Large intestine (tissue), 3 donors: Measurements from ENCODE around the gene C19orf25. TPM values are rescaled to one million over a fixed set of nuclear protein-coding genes. Genes with fewer than 3 reads are reported as not detected.

Experiments used
- DNase-seq, 2 donors: peaks; one replicate each; pipeline versions ENCODE4 v3.0.0 to v3.0.0-alpha.2; 2013
- H3K27ac ChIP-seq: one replicate; pipeline ENCODE4 v1.5.1; 2013; ENCODE audit warnings: low read length
- H3K27me3 ChIP-seq: 2 replicates; pipeline ENCODE4 v1.6.1; 2013; ENCODE audit warnings: low read length; ENCODE audit not compliant: control insufficient read depth, insufficient read depth
- H3K36me3 ChIP-seq: 2 replicates; pipeline ENCODE4 v1.6.1; 2013; ENCODE audit warnings: low read length; ENCODE audit not compliant: control insufficient read depth, insufficient read depth
- H3K4me1 ChIP-seq: one replicate; pipeline ENCODE4 v1.6.1; 2013; ENCODE audit warnings: low read length; ENCODE audit not compliant: control insufficient read depth, insufficient read depth
- H3K4me3 ChIP-seq: one replicate; pipeline ENCODE4 v1.5.1; 2013; ENCODE audit warnings: low read length
- H3K9me3 ChIP-seq: one replicate; pipeline ENCODE4 v1.6.1; 2013; ENCODE audit warnings: mild to moderate bottlenecking, low read depth, low read length, moderate library complexity; ENCODE audit not compliant: control insufficient read depth
- WGBS: methylation state at CpG from one replicate; pipeline ENCODE4 v1.1.5; 2013; ENCODE audit warnings: low lambda C conversion rate; ENCODE audit not compliant: insufficient coverage; 5-methylcytosine and 5-hydroxymethylcytosine counted together
- polyA plus RNA-seq: library from polyadenylated mRNA; unstranded; fragments of 120-200 nt; gene quantifications from one replicate; pipeline ENCODE4 v1.2.1, GENCODE V29; 2013

The C19orf25 gene
- polyA plus RNA-seq, 1 donor = 29.8 TPM

GRCh38 chr19:1465191-1466016, 13.6 kb downstream of the C19orf25 start:
- H3K4me3 ChIP-seq = no peak overlapping the region
- WGBS = no CpG with 5 or more reads among the region's 83 CpGs
- peaks cover 53% of the 10 kb centered on the region for H3K27me3 ChIP-seq

GRCh38 chr19:1461862-1462261, 17.2 kb downstream of the C19orf25 start:
- DNase-seq = no peak
- Histone ChIP-seq H3K36me3 (peaks cover 7% of the 10 kb centered on the region), H3K9me3 (peaks cover 11% of the 10 kb centered on the region), H3K4me1 (no peaks in the 10 kb centered on the region), H3K27ac (no peak overlapping the region), H3K27me3 (peaks cover 50% of the 10 kb centered on the region), H3K4me3 (no peak overlapping the region)
- WGBS = no CpG with 5 or more reads among the region's 24 CpGs

More at GRCh38 chr19:1465191-1466016, 13.6 kb downstream of the C19orf25 start:
- Histone ChIP-seq H3K9me3 (peaks cover 23% of the 10 kb centered on the region), H3K4me1 (peaks cover 11% of the 10 kb centered on the region), H3K36me3 (peaks cover 4% of the 10 kb centered on the region), H3K27ac (no peak overlapping the region)
- peak in 1 of 2 donors; percentile 73 for DNase-seq

- H3K4me3 ChIP-seq = no peak overlapping the region
- no peaks in the 10 kb centered on the region for H3K9me3 ChIP-seq
- H3K4me1 ChIP-seq = peaks cover 12% of the 10 kb centered on the region
- H3K27me3 ChIP-seq = peaks cover 49% of the 10 kb centered on the region
- no peak overlapping the region for H3K27ac ChIP-seq
- no CpG with 5 or more reads among the region's 36 CpGs for WGBS
- peaks cover 7% of the 10 kb centered on the region for H3K36me3 ChIP-seq
- DNase-seq = no peak
Measured at GRCh38 chr19:1460033-1460995, 18.7 kb downstream of the C19orf25 start.

- H3K27me3 ChIP-seq = peaks cover 47% of the 10 kb centered on the region
- peaks cover 7% of the 10 kb centered on the region for H3K36me3 ChIP-seq
- H3K9me3 ChIP-seq = no peaks in the 10 kb centered on the region
- no peak overlapping the region for H3K4me3 ChIP-seq
- DNase-seq = no peak
- H3K27ac ChIP-seq = no peak overlapping the region
- WGBS = no CpG with 5 or more reads among the region's 9 CpGs
- H3K4me1 ChIP-seq = peaks cover 12% of the 10 kb centered on the region
Measured at GRCh38 chr19:1459479-1459878, 19.5 kb downstream of the C19orf25 start.

- 92% methylated on average over 2 of the region's 16 CpGs for whole genome bisulfite sequencing
- Histone ChIP-seq H3K4me3 (no peak overlapping the region), H3K36me3 (peaks cover 7% of the 10 kb centered on the region), H3K9me3 (peaks cover 10% of the 10 kb centered on the region), H3K27ac (no peak overlapping the region), H3K4me1 (peaks cover 12% of the 10 kb centered on the region), H3K27me3 (peaks cover 59% of the 10 kb centered on the region)
- no peak for DNase-seq
Measured at GRCh38 chr19:1457892-1458291, 21.1 kb downstream of the C19orf25 start.

GRCh38 chr19:1457031-1457739, 21.8 kb downstream of the C19orf25 start:
- Histone ChIP-seq H3K4me3 (no peak overlapping the region), H3K4me1 (peaks cover 12% of the 10 kb centered on the region), H3K36me3 (peaks cover 7% of the 10 kb centered on the region), H3K27ac (no peak overlapping the region), H3K27me3 (peaks cover 66% of the 10 kb centered on the region), H3K9me3 (peaks cover 10% of the 10 kb centered on the region)
- no peak for DNase-seq
- no CpG with 5 or more reads among the region's 48 CpGs for WGBS

GRCh38 chr19:1456121-1456900, 22.7 kb downstream of the C19orf25 start:
- DNase-seq = no peak
- Histone ChIP-seq H3K4me3 (no peak overlapping the region), H3K9me3 (peaks cover 10% of the 10 kb centered on the region), H3K36me3 (peaks cover 7% of the 10 kb centered on the region), H3K4me1 (peaks cover 12% of the 10 kb centered on the region), H3K27ac (no peak overlapping the region), H3K27me3 (peaks cover 75% of the 10 kb centered on the region)
- WGBS = no CpG with 5 or more reads among the region's 43 CpGs

- H3K36me3 ChIP-seq = peaks cover 5% of the 10 kb centered on the region
- H3K4me3 ChIP-seq = no peak overlapping the region
- peaks cover 10% of the 10 kb centered on the region for H3K9me3 ChIP-seq
- no peak overlapping the region for H3K27ac ChIP-seq
- WGBS = no CpG with 5 or more reads among the region's 42 CpGs
- DNase-seq = peak; percentile 70 to 85
- H3K4me1 ChIP-seq = peaks cover 12% of the 10 kb centered on the region
- peaks cover 83% of the 10 kb centered on the region for H3K27me3 ChIP-seq
Measured at GRCh38 chr19:1455336-1456120, 23.5 kb downstream of the C19orf25 start.

GRCh38 chr19:1455002-1455335, 24.0 kb downstream of the C19orf25 start:
- no peak overlapping the region for H3K27ac ChIP-seq
- no peaks in the 10 kb centered on the region for H3K36me3 ChIP-seq
- WGBS = no CpG with 5 or more reads among the region's 22 CpGs
- peaks cover 87% of the 10 kb centered on the region for H3K27me3 ChIP-seq
- DNase-seq = no peak
- peaks cover 12% of the 10 kb centered on the region for H3K4me1 ChIP-seq
- H3K9me3 ChIP-seq = peaks cover 10% of the 10 kb centered on the region
- H3K4me3 ChIP-seq = no peak overlapping the region
